Ovary (tissue), 3 donors: ENCODE results near the gene TYMS.

ENCODE experiments used
- CTCF ChIP-seq, 3 donors: fragments of 450-650 bp in 2 of 3; fragments of 200-600 bp in 1 of 3; IDR thresholded peaks; one replicate each; pipeline versions ENCODE4 v1.5.1 to v1.8.0; 2016 to 2022; ENCODE audit warnings: antibody characterized with exemption in 3 of 3, mild to moderate bottlenecking in 1 of 3
- EP300 ChIP-seq: sonication (generic); formaldehyde crosslinking; IDR thresholded peaks from one replicate; pipeline ENCODE4 v1.6.1; 2017; ENCODE audit warnings: antibody characterized with exemption
- POLR2A ChIP-seq: fragments of 450-650 bp; IDR thresholded peaks from one replicate; pipeline ENCODE4 v1.6.1; 2017; ENCODE audit warnings: antibody characterized with exemption, mild to moderate bottlenecking, moderate library complexity
- donor health status: DM: no; HTN: no; CAD: no.

GRCh38 chr18:653512-653911, 3.9 kb upstream of the TYMS start:
- TF ChIP-seq CTCF (IDR thresholded peaks at IDR 0.05) (no peak), POLR2A (no peak), EP300 (no peak)
